Measurements from ENCODE around the gene MCCC2.

GRCh38 chr5:71666321-71666720 lies 79.2 kb downstream of the MCCC2 start:
- no peak for TF ChIP-seq POLR2A (IDR thresholded peaks at IDR 0.05)
- no peak for TF ChIP-seq CTCF (IDR thresholded peaks at IDR 0.05)
